GM18951 (cell line): ENCODE results near the gene TSHZ2.
"Not testable (repeated sequence)": the region's sequence is repeated elsewhere in the genome, so short reads cannot be mapped to it uniquely, and the experiment has no call there.

Source experiments
- POLR2A ChIP-seq: IDR thresholded peaks from 4 replicates; pipeline ENCODE4 v1.6.1; 2011; ENCODE audit warnings: mild to moderate bottlenecking; ENCODE audit not compliant: insufficient read length, insufficient read depth; ENCODE audit errors: extremely low read depth
- in situ Hi-C: fragments of 300-500 bp; cut with MboI; formaldehyde crosslinking; loops from one replicate; pipeline ENCODE4 v1.12.0; 2022; ENCODE audit warnings: low sequenced_read_pairs, mixed read lengths, inconsistent platforms; ENCODE audit not compliant: unreplicated experiment

TSHZ2 gene

GRCh38 chr20:53439616-53440015, 467.5 kb downstream of the TSHZ2 start:
- no peak for TF ChIP-seq POLR2A
- in situ Hi-C loops, result no loop called here

GRCh38 chr20:53444401-53445149, 472.4 kb downstream of the TSHZ2 start:
- in situ Hi-C loops, result no loop called here

GRCh38 chr20:53445321-53445731, 473.2 kb downstream of the TSHZ2 start:
- in situ Hi-C loops, result no loop called here
- TF ChIP-seq POLR2A, result no peak

More at GRCh38 chr20:53444401-53445149, 472.4 kb downstream of the TSHZ2 start:
- TF ChIP-seq POLR2A, result no peak

- in situ Hi-C loops, result no loop called here
- no peak for TF ChIP-seq POLR2A
These were observed 473.8 kb downstream of the TSHZ2 start for GRCh38 chr20:53445932-53446331.

- in situ Hi-C loops, result no loop called here
These were observed 475.2 kb downstream of the TSHZ2 start for GRCh38 chr20:53447316-53447715.

GRCh38 chr20:53448426-53448825, 476.3 kb downstream of the TSHZ2 start:
- no peak for TF ChIP-seq POLR2A
- in situ Hi-C loops, result no loop called here

More at GRCh38 chr20:53447316-53447715, 475.2 kb downstream of the TSHZ2 start:
- TF ChIP-seq POLR2A, result no peak

GRCh38 chr20:53448875-53449274, 476.7 kb downstream of the TSHZ2 start:
- in situ Hi-C loops, result no loop called here
- no peak for TF ChIP-seq POLR2A

- no peak for TF ChIP-seq POLR2A
- in situ Hi-C loops, result no loop called here
These were observed 480.9 kb downstream of the TSHZ2 start for GRCh38 chr20:53453076-53453475.

GRCh38 chr20:53454675-53455276, 482.6 kb downstream of the TSHZ2 start:
- in situ Hi-C loops, result no loop called here
- TF ChIP-seq POLR2A, result no peak

GRCh38 chr20:53463101-53463972, 491.2 kb downstream of the TSHZ2 start:
- TF ChIP-seq POLR2A, result no peak
- in situ Hi-C loops, result loop anchor here (5.0 kb wide), 1 partner anchor 54 kb away; no protein-coding TSS in a partner anchor

- no peak for TF ChIP-seq POLR2A
- in situ Hi-C loops, result no loop called here
These were observed 494.1 kb downstream of the TSHZ2 start for GRCh38 chr20:53466279-53466678.

- TF ChIP-seq POLR2A, result no peak
These were observed 496.4 kb downstream of the TSHZ2 start for GRCh38 chr20:53468587-53468986.

GRCh38 chr20:53472859-53473258, 500.7 kb downstream of the TSHZ2 start:
- in situ Hi-C loops, result not testable (repeated sequence)

More at GRCh38 chr20:53468587-53468986, 496.4 kb downstream of the TSHZ2 start:
- in situ Hi-C loops, result no loop called here

- in situ Hi-C loops, result no loop called here
- TF ChIP-seq POLR2A, result no peak
These were observed 508.8 kb downstream of the TSHZ2 start for GRCh38 chr20:53480913-53481312.
